ENCODE measurements around the gene ARHGAP44.

GRCh38 chr17:12979246-12979645, 189.9 kb downstream of the ARHGAP44 start:
- TF ChIP-seq CTCF (IDR thresholded peaks at IDR 0.05 in 4 of 5, conservative IDR thresholded peaks at IDR 0.05 in 1 of 5) (no peak), POLR2A (IDR thresholded peaks at IDR 0.05) (no peak)

Measured in gastrocnemius medialis (tissue), 4 donors.